ENCODE measurements around the gene SCN11A.

The SCN11A gene

DNA sequence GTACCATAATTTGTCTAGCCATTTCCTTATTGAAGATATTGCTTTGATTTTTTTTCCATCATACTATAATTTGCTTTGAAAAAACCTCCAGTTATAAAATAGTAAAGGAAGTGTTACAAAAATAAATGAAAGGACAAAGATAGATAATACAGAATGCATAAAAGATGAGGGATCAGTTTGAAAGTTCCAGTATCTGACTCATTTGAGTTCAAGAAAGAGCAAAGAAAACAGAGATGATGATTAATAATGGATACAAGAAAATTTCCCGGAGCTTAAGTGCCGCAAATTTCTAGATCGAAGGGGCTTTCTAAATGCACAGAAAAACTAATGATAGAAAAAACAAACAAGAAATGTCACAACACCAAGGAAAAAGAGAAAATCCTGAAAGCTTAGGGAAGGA, 4.4 kb upstream of the SCN11A start:
- no peaks in the 10 kb centered on the region for H3K9me2 ChIP-seq (ENCODE audit: low read depth, low read length)
- no peaks in the 10 kb centered on the region for H3K36me3 ChIP-seq (ENCODE audit: insufficient read depth, low read length)
- no peaks in the 10 kb centered on the region for H3K9me3 ChIP-seq (ENCODE audit: low read length)
- TF ChIP-seq EZH2 (IDR thresholded peaks at IDR 0.05; ENCODE audit: borderline replicate concordance, low read length) = no peak
- TF ChIP-seq, protein P1, sequence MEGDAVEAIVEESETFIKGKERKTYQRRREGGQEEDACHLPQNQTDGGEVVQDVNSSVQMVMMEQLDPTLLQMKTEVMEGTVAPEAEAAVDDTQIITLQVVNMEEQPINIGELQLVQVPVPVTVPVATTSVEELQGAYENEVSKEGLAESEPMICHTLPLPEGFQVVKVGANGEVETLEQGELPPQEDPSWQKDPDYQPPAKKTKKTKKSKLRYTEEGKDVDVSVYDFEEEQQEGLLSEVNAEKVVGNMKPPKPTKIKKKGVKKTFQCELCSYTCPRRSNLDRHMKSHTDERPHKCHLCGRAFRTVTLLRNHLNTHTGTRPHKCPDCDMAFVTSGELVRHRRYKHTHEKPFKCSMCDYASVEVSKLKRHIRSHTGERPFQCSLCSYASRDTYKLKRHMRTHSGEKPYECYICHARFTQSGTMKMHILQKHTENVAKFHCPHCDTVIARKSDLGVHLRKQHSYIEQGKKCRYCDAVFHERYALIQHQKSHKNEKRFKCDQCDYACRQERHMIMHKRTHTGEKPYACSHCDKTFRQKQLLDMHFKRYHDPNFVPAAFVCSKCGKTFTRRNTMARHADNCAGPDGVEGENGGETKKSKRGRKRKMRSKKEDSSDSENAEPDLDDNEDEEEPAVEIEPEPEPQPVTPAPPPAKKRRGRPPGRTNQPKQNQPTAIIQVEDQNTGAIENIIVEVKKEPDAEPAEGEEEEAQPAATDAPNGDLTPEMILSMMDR (IDR thresholded peaks at IDR 0.05; ENCODE audit: low read length) = no peak
- H3K4me2 ChIP-seq (ENCODE audit: low read length) = no peak overlapping the region
- H3K9ac ChIP-seq (ENCODE audit: low read length) = no peak overlapping the region
- no peaks in the 10 kb centered on the region for H4K20me1 ChIP-seq (ENCODE audit: insufficient read depth, low read length)
- H3K79me2 ChIP-seq (ENCODE audit: insufficient read depth, low read length) = peaks cover 10% of the 10 kb centered on the region; the same call in 1 of the 2 replicates
- no peaks in the 10 kb centered on the region for H3F3A ChIP-seq (ENCODE audit: insufficient read depth, low read length)
- H3K4me3 ChIP-seq (ENCODE audit: low read depth, low read length, poor library complexity, severe bottlenecking) = no peak overlapping the region
- no peak overlapping the region for H3K27ac ChIP-seq (ENCODE audit: low read depth, low read length, poor library complexity, severe bottlenecking)
- H2AFZ ChIP-seq (ENCODE audit: low read length) = no peak overlapping the region
- no peaks in the 10 kb centered on the region for H3K27me3 ChIP-seq (ENCODE audit: insufficient read depth, low read length)
- H3K4me1 ChIP-seq (ENCODE audit: insufficient read depth, low read length, severe bottlenecking) = peaks cover 21% of the 10 kb centered on the region

DNA sequence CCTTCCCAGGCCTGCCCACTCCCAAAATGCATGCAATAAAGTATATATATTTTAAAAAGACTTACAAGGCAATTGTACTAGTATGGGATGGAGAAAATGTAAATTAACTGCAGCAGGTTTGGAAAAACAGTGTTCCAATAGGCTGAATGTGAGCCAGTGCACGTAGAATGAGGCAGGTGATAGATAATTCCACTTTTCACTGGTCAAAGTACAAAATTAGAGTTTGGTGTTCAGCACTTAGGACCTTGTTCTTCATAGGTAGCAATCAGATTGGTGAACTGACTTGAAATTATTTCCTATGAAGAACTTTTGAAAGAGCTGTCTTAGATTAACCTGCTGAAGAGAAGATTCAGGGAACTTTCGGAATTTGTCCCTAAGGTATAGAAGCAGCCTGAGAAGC, 2.0 kb upstream of the SCN11A start:
- H3K27ac ChIP-seq (ENCODE audit: low read depth, low read length, poor library complexity, severe bottlenecking) = no peak overlapping the region
- no peak overlapping the region for H3K4me3 ChIP-seq (ENCODE audit: low read depth, low read length, poor library complexity, severe bottlenecking)
- H3K36me3 ChIP-seq (ENCODE audit: insufficient read depth, low read length) = no peaks in the 10 kb centered on the region
- TF ChIP-seq EZH2 (IDR thresholded peaks at IDR 0.05; ENCODE audit: borderline replicate concordance, low read length) = no peak
- TF ChIP-seq, protein P1 (IDR thresholded peaks at IDR 0.05; ENCODE audit: low read length) = no peak
- H3K9me3 ChIP-seq (ENCODE audit: low read length) = no peaks in the 10 kb centered on the region
- H4K20me1 ChIP-seq (ENCODE audit: insufficient read depth, low read length) = no peaks in the 10 kb centered on the region
- no peaks in the 10 kb centered on the region for H3F3A ChIP-seq (ENCODE audit: insufficient read depth, low read length)
- H3K9ac ChIP-seq (ENCODE audit: low read length) = no peak overlapping the region
- peaks cover 23% of the 10 kb centered on the region for H3K4me1 ChIP-seq (ENCODE audit: insufficient read depth, low read length, severe bottlenecking)
- peaks cover 10% of the 10 kb centered on the region; the same call in 1 of the 2 replicates for H3K79me2 ChIP-seq (ENCODE audit: insufficient read depth, low read length)
- no peak overlapping the region for H3K4me2 ChIP-seq (ENCODE audit: low read length)
- H3K9me2 ChIP-seq (ENCODE audit: low read depth, low read length) = no peaks in the 10 kb centered on the region
- no peaks in the 10 kb centered on the region for H3K27me3 ChIP-seq (ENCODE audit: insufficient read depth, low read length)
- H2AFZ ChIP-seq (ENCODE audit: low read length) = no peak overlapping the region

DNA sequence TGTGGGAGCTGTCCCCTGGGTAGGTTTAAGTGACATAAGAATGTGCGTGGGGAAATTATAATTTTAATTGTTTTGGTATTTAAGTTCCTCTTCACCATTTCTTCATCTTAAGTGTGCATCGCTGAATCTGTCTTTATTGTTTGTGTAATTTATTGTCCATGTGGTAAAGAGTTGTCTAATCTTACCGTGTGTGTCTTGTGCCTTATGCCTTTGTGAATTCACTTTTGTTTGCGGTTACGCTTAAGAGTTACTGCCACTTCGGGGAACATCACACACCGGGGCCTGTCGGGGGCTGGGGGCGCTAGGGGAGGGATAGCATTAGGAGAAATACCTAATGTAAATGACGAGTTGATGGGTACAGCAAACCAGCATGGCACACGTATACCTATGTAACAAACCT, 839 bp upstream of the SCN11A start:
- Histone ChIP-seq H3K4me2 (ENCODE audit: low read length) (peak overlapping the region; percentile 94), H3K9me2 (ENCODE audit: low read depth, low read length) (no peaks in the 10 kb centered on the region), H3K4me3 (ENCODE audit: low read depth, low read length, poor library complexity, severe bottlenecking) (peak overlapping the region; percentile 92), H3F3A (ENCODE audit: insufficient read depth, low read length) (no peaks in the 10 kb centered on the region), H4K20me1 (ENCODE audit: insufficient read depth, low read length) (no peaks in the 10 kb centered on the region), H3K36me3 (ENCODE audit: insufficient read depth, low read length) (no peaks in the 10 kb centered on the region), H3K4me1 (ENCODE audit: insufficient read depth, low read length, severe bottlenecking) (peaks cover 23% of the 10 kb centered on the region), H3K27me3 (ENCODE audit: insufficient read depth, low read length) (no peaks in the 10 kb centered on the region), H3K27ac (ENCODE audit: low read depth, low read length, poor library complexity, severe bottlenecking) (no peak overlapping the region), H3K9ac (ENCODE audit: low read length) (peak overlapping the region; percentile 90), H3K9me3 (ENCODE audit: low read length) (no peaks in the 10 kb centered on the region), H2AFZ (ENCODE audit: low read length) (no peak overlapping the region), H3K79me2 (ENCODE audit: insufficient read depth, low read length) (peaks cover 10% of the 10 kb centered on the region; the same call in 1 of the 2 replicates)
- TF ChIP-seq, protein P1 (IDR thresholded peaks at IDR 0.05; ENCODE audit: low read length) = no peak
- no peak for TF ChIP-seq EZH2 (IDR thresholded peaks at IDR 0.05; ENCODE audit: borderline replicate concordance, low read length)

Measured in OCI-LY1 (cell line).